DMS79 treated with DMSO at 0.1 percent for 48 hours (cell line): Measurements from ENCODE around the gene SPATA9.
A peak's percentile ranks its signal among the peaks of the same experiment; 100 is the strongest.
"Not testable (repeated sequence)": the region's sequence is repeated elsewhere in the genome, so short reads cannot be mapped to it uniquely, and the experiment has no call there.

Experiments used
- DNase-seq: peaks from one replicate; lab custom pipeline; 2025; lab: John Stamatoyannopoulos, UW

Gene SPATA9

GRCh38 chr5:95644351-95645042 lies 38.3 kb downstream of the SPATA9 start:
- peak; percentile 72 for DNase-seq

GRCh38 chr5:95643152-95643551 lies 39.6 kb downstream of the SPATA9 start:
- no peak for DNase-seq

GRCh38 chr5:95641741-95642220 lies 41.0 kb downstream of the SPATA9 start:
- DNase-seq: no peak

- no peak for DNase-seq
Observed at GRCh38 chr5:95638632-95639031, 44.2 kb downstream of the SPATA9 start.

GRCh38 chr5:95634081-95634480 lies 48.7 kb downstream of the SPATA9 start:
- DNase-seq: no peak

- no peak for DNase-seq
Observed at GRCh38 chr5:95633671-95634070, 49.1 kb downstream of the SPATA9 start.

- DNase-seq: not testable (repeated sequence)
Observed at GRCh38 chr5:95632942-95633341, 49.8 kb downstream of the SPATA9 start.

DNA sequence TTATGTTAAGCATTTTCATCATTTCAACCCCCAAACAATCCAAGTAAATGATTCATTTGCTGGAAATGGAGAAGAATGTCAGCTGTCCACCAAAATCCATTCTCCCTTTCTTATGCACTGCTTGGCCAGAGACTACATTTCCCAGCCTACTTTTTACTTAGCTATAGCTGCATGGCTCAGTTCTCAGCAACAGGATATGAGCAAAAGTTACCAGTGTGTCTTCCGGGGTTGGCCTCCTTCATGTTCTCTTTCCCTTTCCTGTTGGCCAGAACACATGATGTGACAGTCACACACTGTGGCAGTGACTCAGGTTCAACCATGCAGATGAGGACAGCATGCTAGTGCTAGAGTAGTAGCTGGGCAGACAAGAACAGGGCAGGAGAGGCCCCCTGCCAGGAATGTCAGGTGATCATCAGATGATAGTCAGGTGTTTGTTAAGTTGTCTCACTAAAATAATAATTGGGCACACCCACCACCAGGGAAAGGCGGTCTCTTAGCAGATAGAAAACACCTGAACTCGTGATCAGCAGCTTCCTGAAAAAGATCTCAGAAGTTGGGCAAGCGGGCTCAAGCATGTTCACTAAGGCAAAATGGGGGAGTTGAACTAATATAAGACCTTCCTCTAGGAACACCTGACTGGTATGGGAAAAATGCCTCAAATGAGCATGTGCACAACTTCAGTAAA lies 50.7 kb downstream of the SPATA9 start:
- no peak for DNase-seq

DNA sequence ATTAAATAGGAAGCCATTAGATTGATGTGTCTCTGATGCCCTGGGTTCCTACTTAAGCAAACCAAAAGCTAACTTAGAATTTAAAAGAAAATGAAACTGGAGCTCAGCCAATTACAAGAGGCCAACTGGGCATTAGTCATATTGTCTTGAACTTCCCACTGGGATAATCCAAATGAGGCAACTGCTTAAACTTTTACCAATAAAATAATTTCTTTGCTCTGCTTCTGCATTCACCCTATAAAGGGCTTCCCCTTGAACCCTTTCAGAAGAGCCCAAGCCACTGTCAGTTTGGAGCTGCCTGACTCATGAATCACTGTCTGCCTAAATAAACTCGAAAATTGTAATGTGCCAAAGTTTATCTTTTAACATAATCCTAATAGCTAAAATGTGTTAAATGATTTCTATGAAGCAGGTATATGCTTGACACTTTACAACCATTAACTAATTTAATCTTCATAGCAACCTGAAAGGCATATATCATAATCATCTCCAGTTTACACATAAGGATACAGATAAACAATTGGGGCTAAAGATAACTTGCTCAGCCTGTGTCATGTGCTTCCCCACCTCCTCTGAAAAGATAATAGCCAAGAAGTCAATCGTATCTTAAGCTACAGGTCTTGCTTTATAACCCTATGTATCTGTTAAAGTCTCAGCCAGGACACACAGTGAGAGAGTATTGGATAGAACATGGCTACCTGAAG lies 51.4 kb downstream of the SPATA9 start:
- no peak for DNase-seq

DNA sequence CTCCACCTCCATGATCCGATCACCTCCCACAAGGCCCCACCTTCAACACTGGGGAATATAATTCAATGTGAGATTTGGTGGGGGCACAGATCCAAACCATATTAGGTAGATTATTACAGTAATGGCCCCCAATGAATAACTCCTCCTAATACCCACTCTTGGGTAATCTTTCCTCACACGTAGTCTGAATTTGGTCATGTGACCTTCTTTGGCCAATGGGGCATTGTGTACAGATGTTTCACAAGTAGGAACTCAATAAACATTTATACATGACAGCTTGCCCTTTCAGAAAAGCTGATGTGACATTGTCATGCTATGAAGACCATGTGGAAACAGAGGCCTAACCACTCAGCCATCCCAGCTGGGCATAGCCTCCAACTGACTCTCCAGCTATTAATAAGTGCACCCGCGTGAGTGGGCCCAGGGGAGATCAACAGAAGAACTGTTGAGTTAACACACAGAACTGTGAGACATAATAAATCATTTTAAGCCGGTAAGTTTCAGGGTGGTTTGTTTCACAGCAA lies 52.3 kb downstream of the SPATA9 start:
- no peak for DNase-seq

DNA sequence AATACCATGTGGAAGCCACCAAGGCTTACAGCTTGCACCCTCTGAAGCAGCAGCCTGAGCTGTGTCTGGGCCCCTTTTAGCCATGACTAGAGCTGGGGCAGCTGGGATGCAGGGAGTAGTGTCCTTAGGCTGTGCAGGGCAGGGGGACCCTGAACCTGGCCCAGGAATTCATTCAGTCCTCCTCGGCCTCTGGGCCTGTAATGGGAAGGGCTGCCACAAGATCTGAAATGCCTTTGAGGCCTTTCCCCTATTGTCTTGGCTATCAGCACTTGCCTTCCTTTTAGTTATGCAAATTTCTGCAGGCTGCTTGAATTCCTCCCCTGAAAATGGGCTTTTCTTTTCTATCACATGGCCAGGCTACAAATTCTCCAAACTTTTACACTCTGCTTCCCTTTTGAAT lies 53.9 kb downstream of the SPATA9 start:
- DNase-seq: no peak

- DNase-seq: no peak
Observed at GRCh38 chr5:95627971-95628810, 54.6 kb downstream of the SPATA9 start.

GRCh38 chr5:95626701-95627100 lies 56.1 kb downstream of the SPATA9 start:
- no peak for DNase-seq

- no peak for DNase-seq
Observed at GRCh38 chr5:95624368-95624767, 58.4 kb downstream of the SPATA9 start.

- no peak for DNase-seq
Observed at GRCh38 chr5:95623706-95624105, 59.1 kb downstream of the SPATA9 start.

DNA sequence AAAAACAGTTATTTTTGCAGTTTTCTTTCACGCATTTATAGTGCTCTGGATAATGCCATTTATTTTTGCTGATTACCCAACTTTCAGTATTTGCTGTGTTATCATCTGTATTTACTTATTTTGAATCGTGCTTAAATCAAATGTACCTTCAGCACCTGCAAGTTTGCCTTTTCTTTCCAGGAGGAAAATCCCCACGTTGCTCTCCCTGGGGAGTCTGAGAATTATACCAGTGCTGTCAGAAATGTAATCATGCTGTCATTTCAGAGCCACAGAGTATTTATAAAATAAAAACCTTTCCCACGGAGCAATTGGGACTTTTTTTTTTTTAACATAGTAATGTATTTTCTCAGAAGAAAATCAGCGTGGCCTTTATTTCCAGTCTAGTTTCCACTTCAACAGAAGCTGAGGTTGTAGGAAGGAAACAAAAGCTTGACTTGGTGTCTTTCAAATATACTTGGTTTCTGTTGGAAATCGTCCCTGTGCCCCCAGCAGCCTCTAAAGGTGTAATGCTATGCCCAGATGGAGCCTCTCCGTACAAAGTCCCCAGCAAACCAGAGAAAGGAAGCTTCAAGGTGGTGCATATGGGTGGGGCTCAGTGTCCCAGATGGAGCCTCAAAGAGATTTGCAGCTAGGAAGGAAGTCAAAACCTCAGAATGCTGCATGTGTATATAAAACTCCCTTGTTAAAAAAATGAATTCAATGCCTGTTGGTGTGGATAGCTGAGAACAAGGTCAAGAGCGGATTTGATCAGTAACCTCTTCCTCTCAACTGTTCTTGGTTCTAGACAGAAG lies 60.8 kb downstream of the SPATA9 start:
- no peak for DNase-seq

- DNase-seq: peak; percentile 43
Observed at GRCh38 chr5:95620870-95621838, 61.6 kb downstream of the SPATA9 start.

DNA sequence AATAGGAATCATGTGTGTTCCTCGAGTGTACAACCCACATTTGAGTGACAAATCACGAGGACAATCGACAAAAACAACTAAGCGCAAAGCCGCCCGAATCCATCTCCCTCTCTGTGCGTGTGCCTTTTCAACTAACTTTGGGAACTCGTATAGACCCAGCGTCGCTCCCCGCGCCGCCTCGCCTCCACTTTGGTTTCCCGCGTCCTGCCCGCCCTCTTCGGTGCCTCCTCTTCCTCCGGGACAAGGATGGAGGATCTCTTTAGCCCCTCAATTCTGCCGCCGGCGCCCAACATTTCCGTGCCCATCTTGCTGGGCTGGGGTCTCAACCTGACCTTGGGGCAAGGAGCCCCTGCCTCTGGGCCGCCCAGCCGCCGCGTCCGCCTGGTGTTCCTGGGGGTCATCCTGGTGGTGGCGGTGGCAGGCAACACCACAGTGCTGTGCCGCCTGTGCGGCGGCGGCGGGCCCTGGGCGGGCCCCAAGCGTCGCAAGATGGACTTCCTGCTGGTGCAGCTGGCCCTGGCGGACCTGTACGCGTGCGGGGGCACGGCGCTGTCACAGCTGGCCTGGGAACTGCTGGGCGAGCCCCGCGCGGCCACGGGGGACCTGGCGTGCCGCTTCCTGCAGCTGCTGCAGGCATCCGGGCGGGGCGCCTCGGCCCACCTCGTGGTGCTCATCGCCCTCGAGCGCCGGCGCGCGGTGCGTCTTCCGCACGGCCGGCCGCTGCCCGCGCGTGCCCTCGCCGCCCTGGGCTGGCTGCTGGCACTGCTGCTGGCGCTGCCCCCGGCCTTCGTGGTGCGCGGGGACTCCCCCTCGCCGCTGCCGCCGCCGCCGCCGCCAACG lies 62.5 kb downstream of the SPATA9 start, which contains the start of gene GPR150:
Gene GPR150, plus strand, starts transcription at position 58 of the 840 bp plus-strand sequence. Its CDS starts 189 bp downstream, at position 247.
- DNase-seq: peak; percentile 30
